CD4-positive, alpha-beta T cell (primary cell): ENCODE data around the gene PCDHA1. TPM values are rescaled to one million over a fixed set of nuclear protein-coding genes. Genes with fewer than 3 reads are reported as not detected.

ENCODE experiments used
- ATAC-seq: fragments of 200-7000 bp; cut with Tn5 transposase; one replicate; pipeline ENCODE4 v1.10.0; 2022; ENCODE audit warnings: mild to moderate bottlenecking; ENCODE audit not compliant: poor library complexity
- CTCF ChIA-PET: fragments of 350-600 bp; sonication (Branson Sonifier 250); formaldehyde crosslinking; loops from one replicate; lab custom pipeline; 2021; ENCODE audit warnings: antibody characterized with exemption, inconsistent platforms; lab: Charles Lee
- POLR2A ChIA-PET: fragments of 350-600 bp; sonication (Branson Sonifier 250); formaldehyde crosslinking; loops from one replicate; lab custom pipeline; 2021; ENCODE audit warnings: antibody characterized with exemption, inconsistent platforms; lab: Charles Lee
- DNase-seq, 14 experiments: peaks; one replicate each; pipeline ENCODE4 v3.0.0-alpha.2; 2013 to 2020; ENCODE audit warnings: mixed read lengths in 2 of 14
- H3K27ac ChIP-seq, 2 donors: one replicate each; pipeline versions ENCODE4 v1.5.1 to v1.7.0; 2013; ENCODE audit warnings: low read length in 2 of 2, low read depth in 1 of 2, mild to moderate bottlenecking in 1 of 2
- H3K27me3 ChIP-seq, 2 experiments: 1 replicate in 1 of 2; 2 replicates in 1 of 2; pipeline versions ENCODE4 v1.6.1 to v1.7.0; 2013; ENCODE audit warnings: low read length in 2 of 2, control low read depth in 1 of 2, mild to moderate bottlenecking in 1 of 2, moderate library complexity in 1 of 2; ENCODE audit not compliant: insufficient read depth in 2 of 2, control insufficient read depth in 1 of 2
- H3K36me3 ChIP-seq: one replicate; pipeline ENCODE4 v1.6.1; 2013; ENCODE audit warnings: low read length, control low read depth; ENCODE audit not compliant: insufficient read depth
- H3K4me1 ChIP-seq: one replicate; pipeline ENCODE4 v1.6.1; 2013; ENCODE audit warnings: low read length, control low read depth; ENCODE audit not compliant: insufficient read depth
- H3K4me3 ChIP-seq: one replicate; pipeline ENCODE4 v1.5.1; 2013; ENCODE audit warnings: mild to moderate bottlenecking, low read length, moderate library complexity
- H3K9me3 ChIP-seq, 2 experiments: 1 replicate in 1 of 2; 2 replicates in 1 of 2; pipeline versions ENCODE4 v1.6.1 to v1.7.0; 2013; ENCODE audit warnings: low read length in 2 of 2, mild to moderate bottlenecking in 2 of 2, control low read depth in 1 of 2, moderate library complexity in 1 of 2; ENCODE audit not compliant: control insufficient read depth in 1 of 2, insufficient read depth in 1 of 2
- H3K27ac Mint-ChIP-seq: one replicate; pipeline ENCODE4 v1.8.0; 2020; ENCODE audit warnings: mixed read lengths
- H3K27me3 Mint-ChIP-seq: one replicate; pipeline ENCODE4 v1.8.0; 2021; ENCODE audit warnings: mixed read lengths
- H3K36me3 Mint-ChIP-seq: one replicate; pipeline ENCODE4 v1.8.0; 2021; ENCODE audit warnings: low read depth, mixed read lengths
- H3K4me1 Mint-ChIP-seq: one replicate; pipeline ENCODE4 v1.8.0; 2021; ENCODE audit warnings: low read depth, mixed read lengths
- H3K4me3 Mint-ChIP-seq: one replicate; pipeline ENCODE4 v1.8.0; 2020; ENCODE audit warnings: mild to moderate bottlenecking, mixed read lengths
- H3K9me3 Mint-ChIP-seq: one replicate; pipeline ENCODE4 v1.8.0; 2020; ENCODE audit warnings: mixed read lengths
- CTCF ChIP-seq: fragments of 200-600 bp; IDR thresholded peaks from one replicate; pipeline ENCODE4 v1.8.0; 2022; ENCODE audit warnings: antibody characterized with exemption, mild to moderate bottlenecking
- intact Hi-C, 2 experiments: fragments of 100-400 bp; cut with DNase I in 1 of 2; cut with micrococcal nuclease in 1 of 2; formaldehyde crosslinking; loops; one replicate each; pipeline versions ENCODE4 v1.15.1 to v1.9.0; 2023 to 2025; cut with DNase I, micrococcal nuclease
- total RNA-seq, 174 experiments: library from RNA in 2 of 174; stranded (reverse) in 2 of 174; gene quantifications; one replicate each; pipeline ENCODE4 v1.2.3 and lab custom pipeline; 2021 to 2026

The PCDHA1 gene
- total RNA-seq, 2 experiments from 2014 or later = not detected

GRCh38 chr5:140967226-140967893, 181.4 kb downstream of the PCDHA1 start:
- ChIA-PET POLR2A (no interaction called here), CTCF (no interaction called here)
- Mint-ChIP-seq H3K27ac (no peak overlapping the region), H3K4me1 (no peaks in the 10 kb centered on the region), H3K27me3 (peaks cover 75% of the 10 kb centered on the region), H3K4me3 (no peak overlapping the region), H3K9me3 (peaks cover 2% of the 10 kb centered on the region), H3K36me3 (no peaks in the 10 kb centered on the region)
- ATAC-seq (no peak), DNase-seq (no peak)
- no peaks in the 10 kb centered on the region for H3K36me3 ChIP-seq
- no peak for TF ChIP-seq CTCF
- intact Hi-C loops = no loop called here
- no peak overlapping the region for H3K4me3 ChIP-seq
- H3K27ac ChIP-seq = no peak overlapping the region
- H3K4me1 ChIP-seq = no peaks in the 10 kb centered on the region
- H3K27me3 ChIP-seq = peaks cover 20 to 24% of the 10 kb centered on the region in 2 experiments
- H3K9me3 ChIP-seq = peaks cover 0 to 20% of the 10 kb centered on the region in 2 experiments

GRCh38 chr5:140969880-140970279, 183.9 kb downstream of the PCDHA1 start:
- no peak overlapping the region for H3K4me3 Mint-ChIP-seq
- H3K4me1 Mint-ChIP-seq = no peaks in the 10 kb centered on the region
- no peaks in the 10 kb centered on the region for H3K4me1 ChIP-seq
- peaks cover 0 to 20% of the 10 kb centered on the region in 2 experiments for H3K9me3 ChIP-seq
- peaks cover 63% of the 10 kb centered on the region for H3K27me3 Mint-ChIP-seq
- intact Hi-C loops = no loop called here
- DNase-seq = no peak
- ChIA-PET CTCF (no interaction called here), POLR2A (no interaction called here)
- H3K9me3 Mint-ChIP-seq = no peaks in the 10 kb centered on the region
- no peak for TF ChIP-seq CTCF
- H3K27me3 ChIP-seq = peaks cover 22 to 24% of the 10 kb centered on the region in 2 experiments
- H3K4me3 ChIP-seq = no peak overlapping the region
- no peak for ATAC-seq
- no peak overlapping the region for H3K27ac Mint-ChIP-seq
- H3K36me3 ChIP-seq = no peaks in the 10 kb centered on the region
- no peaks in the 10 kb centered on the region for H3K36me3 Mint-ChIP-seq
- no peak overlapping the region for H3K27ac ChIP-seq

GRCh38 chr5:140973550-140973949, 187.6 kb downstream of the PCDHA1 start:
- Histone ChIP-seq H3K4me1 (no peaks in the 10 kb centered on the region), H3K27me3 (peaks cover under 1 to 6% of the 10 kb centered on the region in 2 experiments), H3K27ac (no peak overlapping the region), H3K36me3 (no peaks in the 10 kb centered on the region), H3K4me3 (no peak overlapping the region), H3K9me3 (no peaks in the 10 kb centered on the region)
- TF ChIP-seq CTCF = no peak
- no peaks in the 10 kb centered on the region for H3K36me3 Mint-ChIP-seq
- H3K4me3 Mint-ChIP-seq = no peak overlapping the region
- ChIA-PET POLR2A (no interaction called here), CTCF (no interaction called here)
- H3K27ac Mint-ChIP-seq = no peak overlapping the region
- H3K27me3 Mint-ChIP-seq = peaks cover 55% of the 10 kb centered on the region
- ATAC-seq = no peak
- H3K4me1 Mint-ChIP-seq = no peaks in the 10 kb centered on the region
- DNase-seq = no peak
- no peaks in the 10 kb centered on the region for H3K9me3 Mint-ChIP-seq
- intact Hi-C loops = no loop called here
